Measurements from ENCODE around the gene CLDN1.

The CLDN1 gene, protein sequence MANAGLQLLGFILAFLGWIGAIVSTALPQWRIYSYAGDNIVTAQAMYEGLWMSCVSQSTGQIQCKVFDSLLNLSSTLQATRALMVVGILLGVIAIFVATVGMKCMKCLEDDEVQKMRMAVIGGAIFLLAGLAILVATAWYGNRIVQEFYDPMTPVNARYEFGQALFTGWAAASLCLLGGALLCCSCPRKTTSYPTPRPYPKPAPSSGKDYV

DNA sequence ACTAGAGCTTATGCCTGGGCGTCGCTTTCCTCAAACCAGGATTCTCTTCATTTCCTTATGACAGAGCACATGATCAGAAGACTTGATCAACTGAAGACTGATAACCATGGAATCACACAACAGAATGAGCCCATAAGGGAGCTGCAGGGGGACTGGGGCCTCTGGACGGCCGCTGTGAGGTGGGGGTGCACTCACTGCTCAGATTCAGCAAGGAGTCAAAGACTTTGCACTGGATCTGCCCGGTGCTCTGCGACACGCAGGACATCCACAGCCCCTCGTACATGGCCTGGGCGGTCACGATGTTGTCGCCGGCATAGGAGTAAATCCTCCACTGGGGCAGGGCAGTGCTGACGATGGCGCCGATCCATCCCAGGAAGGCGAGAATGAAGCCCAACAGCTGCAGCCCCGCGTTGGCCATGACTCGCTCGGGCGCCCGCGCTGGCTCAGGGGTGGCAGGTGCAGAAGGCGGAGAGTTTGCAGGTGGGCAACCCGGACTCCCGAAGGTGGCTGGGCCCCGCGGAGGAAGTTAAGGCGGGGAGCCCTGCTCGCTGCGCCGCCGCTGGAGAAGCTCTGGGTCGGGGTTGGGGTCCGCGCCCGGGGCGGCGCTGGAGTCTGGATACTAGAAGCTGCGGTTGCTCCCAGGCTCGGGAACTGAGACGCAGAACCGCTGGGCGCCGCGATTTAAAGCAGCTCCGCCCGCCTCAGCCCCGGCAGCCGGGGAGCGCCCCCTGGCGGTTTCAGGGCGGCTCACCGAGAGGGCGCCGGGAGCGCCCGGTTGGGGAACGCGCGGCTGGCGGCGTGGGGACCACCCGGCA lies at the start of gene CLDN1:
Gene CLDN1, minus strand, starts transcription at position 658 of the 815 bp plus-strand sequence. Its CDS starts 240 bp downstream, at position 418.
- DNase-seq = peak; percentile 50

DNA sequence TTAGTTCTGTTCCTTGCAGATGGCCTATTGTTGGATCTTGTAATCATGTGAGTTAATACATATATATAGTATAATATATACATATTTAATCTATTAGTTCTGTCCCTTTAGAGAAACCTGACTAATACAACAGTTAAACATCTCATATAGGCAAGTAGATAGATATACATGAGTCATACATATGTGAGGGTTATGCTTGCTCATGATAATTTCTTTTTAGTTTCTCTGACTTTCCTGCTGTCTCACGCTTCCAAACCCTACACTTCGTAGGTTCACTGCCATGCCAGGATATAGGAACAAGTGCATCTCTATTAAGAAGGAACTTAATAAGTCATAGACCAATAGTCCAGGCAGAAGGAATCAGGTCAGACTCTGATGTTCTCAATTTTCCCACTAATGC lies 48.9 kb upstream of the CLDN1 start:
- DNase-seq = no peak

DNA sequence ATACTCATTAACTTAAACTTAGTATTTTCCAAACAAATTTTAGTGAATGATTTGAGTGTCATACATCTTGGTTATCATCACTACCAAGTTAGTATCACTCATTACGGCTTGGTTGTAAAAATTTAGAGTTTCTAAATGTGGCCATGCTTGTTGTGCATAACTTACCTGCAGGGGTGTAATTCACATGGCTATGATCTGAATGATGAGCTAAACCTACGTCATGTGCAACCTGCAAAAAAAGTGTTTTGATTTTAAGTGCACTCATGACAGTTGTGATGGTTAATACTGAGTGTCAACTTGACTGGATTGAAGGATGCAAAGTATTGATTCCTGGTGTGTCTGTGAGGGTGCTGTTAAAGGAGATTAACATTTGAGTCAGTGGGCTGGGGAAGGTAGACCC lies 48.1 kb upstream of the CLDN1 start:
- no peak for DNase-seq

DNA sequence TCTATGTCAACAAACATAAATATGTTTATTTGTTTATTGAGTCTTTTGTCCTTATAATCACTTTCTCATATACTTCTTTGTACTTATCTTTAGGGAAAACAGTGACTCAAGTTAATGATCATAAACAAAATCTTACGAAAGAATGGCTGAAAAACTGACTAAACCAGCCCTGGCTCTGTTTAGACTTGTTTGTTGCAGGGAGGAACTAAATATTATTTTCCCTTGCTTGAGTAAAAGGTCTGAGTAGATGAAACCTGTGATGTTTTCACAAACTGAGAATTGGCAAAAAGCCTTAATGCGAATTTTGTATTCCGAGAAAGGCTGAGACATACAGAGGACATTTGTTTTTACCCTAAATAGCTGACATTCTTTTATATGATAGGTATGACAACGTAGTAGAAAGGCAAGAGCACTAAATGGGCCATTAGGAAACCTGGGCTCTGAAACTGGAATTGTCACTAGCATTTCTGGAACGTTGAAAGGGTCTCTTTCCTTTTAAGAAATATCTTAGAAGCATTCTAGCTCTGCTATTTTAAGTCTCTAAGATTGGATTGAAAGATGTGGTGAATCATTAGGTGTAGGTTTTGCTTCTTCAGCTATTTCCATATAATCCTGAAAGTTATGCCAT lies 47.5 kb upstream of the CLDN1 start:
- DNase-seq = no peak

DNA sequence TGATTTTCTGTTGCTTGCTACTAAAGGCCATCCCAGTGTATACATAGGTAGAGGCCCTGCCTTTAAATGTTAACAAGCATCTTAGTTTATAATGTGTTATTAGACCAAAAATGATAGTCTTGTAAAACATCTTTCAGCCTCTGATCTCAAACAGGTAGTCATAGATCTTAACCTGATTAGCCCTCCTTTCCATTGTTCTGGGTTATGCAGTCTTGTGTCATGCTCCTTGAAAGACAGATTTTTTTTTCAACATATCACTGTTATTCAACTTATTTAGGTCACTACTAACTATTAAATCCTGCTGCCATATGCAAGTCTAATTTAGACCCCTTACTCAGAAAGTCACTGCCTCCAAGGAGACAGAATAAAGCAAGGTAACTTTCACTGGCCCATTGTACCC lies 46.6 kb upstream of the CLDN1 start:
- DNase-seq = no peak

DNA sequence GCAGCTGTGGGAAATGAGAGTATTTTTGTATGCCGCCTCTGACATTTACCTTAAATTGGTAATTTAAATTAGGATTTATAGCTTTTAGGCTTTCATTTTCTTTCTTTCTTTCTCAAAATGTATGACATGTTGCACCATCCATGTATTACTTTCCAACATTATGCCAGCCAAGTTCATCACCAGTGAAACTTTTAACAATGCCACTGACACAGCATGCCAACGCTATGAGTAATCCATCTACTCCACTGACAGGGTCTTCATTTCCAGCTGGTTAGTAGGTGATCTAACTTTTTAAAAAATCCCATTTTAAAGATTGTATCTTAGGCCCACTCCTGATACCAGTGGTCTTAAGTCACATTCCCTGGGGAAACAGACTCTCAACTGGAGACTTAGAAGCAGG lies 43.9 kb upstream of the CLDN1 start:
- DNase-seq = no peak

DNA sequence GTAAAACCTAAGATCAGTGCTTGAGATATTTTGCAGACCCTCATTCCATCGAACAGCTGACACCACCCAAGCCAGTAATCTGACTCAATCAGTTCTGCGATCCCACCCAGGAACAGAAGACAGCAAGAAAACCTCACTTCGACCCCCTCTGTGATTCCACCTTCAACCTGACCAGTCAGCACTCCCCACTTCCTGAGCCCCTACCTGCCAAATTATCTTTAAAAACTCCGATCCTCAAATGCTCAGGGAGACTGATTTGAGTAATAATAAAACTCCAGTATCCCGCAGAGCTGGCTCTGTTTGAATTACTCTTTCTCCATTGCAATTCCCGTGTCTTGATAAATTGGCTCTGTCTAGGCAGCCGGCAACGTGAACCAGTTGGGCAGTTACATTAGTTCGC lies 40.0 kb upstream of the CLDN1 start:
- no peak for DNase-seq

DNA sequence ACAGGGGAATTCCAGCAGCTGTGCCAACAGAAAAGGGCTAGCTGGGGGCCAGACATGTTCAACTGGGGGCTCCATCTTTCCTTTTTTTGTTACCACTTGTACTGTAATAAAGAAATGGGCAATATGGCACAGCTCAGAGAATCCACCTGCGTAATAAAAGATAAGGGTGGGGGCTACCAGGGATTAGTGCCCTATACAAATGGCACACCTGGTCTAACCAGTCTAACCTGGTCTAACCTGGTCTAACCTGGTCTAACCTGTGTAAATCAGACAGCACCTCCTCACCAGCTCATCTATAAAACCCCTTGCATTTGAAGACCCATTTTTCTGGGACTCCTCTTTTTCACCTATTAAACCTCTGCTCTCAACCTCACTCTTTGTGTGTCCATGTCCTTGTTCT lies 39.5 kb upstream of the CLDN1 start:
- DNase-seq = no peak

DNA sequence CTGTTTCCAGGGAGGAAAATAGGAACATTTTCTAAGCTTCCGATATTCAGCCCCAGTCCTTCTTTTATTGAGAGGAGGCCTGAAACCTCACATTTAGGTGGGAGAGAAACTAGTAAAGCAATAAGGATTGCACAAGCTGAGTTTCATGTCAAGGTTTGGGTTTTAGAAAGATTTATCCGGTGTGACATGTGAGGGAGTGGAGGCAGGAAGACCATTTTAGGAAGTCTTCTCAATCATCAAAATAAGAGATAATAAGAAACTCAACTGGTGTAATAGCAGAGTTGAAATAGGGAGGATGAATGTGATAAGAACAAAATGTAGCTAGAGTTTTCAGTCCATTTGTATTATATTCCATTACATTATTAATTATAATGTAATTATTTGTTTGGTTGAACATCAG lies 38.0 kb upstream of the CLDN1 start:
- no peak for DNase-seq

DNA sequence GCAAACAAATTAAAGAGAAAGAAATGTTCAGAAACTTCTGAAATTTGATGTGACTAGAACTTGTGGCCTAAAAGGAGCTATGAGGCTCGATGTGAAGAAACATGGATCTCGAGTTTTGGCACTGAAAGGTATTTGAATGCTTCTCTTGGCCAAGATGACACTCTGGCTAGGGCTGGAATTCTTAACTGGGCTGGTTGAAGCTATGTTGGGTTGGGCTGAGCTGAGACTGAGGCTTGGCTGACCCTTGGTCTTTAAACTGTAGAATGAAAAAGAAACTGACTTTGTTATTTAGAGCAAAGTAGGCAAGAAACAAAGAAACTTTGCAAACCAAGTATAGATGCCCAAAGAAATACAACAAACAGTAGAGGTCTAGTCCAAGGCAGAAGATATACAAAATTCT lies 37.6 kb upstream of the CLDN1 start:
- no peak for DNase-seq

DNA sequence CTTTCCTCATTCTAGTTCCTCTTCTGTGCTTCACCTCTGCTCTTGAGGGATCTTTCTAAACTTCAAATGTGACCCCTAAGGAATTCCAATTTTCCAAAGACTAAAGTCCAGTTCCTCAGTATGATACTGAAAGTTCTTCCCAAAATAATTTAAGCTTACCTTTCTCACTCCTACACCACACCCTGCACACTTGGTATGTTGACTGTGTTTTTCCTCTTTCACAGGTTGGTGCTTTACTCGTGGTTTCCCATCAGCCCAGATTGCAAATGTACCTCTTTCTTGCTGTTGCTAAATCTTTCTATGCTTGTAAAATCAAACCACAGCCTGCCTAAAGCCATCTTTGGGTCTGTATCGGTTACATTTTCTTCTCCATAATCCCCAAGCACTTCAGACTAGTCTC lies 35.2 kb upstream of the CLDN1 start:
- DNase-seq = no peak

DNA sequence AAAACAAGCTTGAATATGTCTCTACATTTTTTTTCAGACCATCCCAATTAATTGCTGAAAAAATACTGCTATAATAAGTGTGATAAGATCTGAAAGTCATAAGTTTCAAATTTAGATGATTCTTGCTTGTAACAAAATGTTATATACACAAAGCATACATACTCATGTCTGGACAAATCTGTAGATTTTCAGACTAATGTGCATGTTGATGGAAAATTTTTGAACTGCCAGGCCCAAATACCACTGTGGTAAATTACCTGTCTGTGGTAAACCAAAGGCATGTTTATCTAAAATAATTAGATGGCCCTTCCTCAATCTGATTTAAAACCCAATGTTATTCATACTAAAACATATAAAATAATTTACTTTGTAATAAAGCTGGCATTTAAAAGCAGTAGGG lies 34.0 kb upstream of the CLDN1 start:
- DNase-seq = no peak

DNA sequence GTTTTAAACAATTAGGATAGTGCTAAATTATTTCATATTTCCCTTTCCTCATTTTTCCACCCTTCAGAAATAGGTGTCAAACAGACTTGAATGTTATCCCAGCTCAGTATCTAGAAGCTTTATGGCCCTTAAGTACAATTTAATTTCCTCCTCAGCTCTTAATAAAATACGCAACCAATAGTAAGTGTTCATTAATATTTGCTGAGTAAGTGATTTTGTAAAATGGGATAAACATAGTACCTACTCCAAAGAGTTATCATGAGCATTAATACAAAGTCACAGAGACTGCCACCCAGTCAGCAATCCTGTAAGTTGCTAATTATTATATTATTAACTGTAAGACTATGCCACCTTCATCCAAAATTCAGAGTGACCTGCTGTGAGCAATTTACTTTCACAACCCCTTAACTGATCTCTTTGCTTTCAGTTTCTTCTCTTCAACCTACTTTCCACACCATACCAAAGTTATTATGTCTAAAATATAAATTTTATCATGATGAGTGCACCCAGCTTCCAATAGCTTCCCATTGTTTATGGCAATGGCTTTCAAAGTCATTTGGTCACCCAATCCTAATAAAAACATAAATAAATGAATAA lies 30.7 kb upstream of the CLDN1 start:
- DNase-seq = no peak

DNA sequence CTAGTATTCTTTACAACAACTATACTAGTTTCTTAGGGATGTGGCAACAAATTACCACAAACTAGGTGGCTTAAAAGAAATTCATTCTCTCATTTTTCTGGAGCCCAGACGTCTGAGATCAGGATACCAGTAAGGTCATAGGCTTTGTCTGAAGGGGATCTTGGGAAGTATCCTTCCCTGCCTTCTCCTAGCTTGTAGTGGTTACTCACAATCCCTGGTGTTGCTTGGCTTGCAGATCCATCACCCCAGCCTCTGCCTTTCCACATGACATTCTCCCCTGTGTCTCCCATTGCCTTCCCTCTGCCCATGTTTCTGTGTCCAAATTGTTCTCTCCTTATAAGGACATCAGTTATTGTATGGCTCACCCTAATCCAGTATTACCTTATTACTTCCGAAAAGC lies 24.3 kb upstream of the CLDN1 start:
- DNase-seq = no peak

DNA sequence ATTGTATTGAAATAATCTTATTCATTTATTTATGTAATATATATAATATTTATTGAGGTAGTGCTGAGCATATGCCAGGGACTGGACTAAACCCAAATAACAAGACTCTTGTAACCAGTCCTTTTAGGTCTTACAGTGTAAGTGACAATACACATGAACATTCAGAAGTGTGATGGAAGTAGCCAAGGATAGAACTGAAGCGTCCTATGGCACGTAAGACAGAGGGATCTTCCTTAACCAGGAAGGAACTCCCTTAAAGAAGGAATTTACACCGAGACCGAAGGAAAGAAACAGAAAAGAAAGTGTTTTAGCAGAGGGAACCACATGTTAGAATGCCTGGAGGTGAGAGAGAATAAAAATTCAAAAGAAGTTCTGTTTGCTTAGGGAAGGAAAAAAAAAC lies 23.6 kb upstream of the CLDN1 start:
- no peak for DNase-seq

DNA sequence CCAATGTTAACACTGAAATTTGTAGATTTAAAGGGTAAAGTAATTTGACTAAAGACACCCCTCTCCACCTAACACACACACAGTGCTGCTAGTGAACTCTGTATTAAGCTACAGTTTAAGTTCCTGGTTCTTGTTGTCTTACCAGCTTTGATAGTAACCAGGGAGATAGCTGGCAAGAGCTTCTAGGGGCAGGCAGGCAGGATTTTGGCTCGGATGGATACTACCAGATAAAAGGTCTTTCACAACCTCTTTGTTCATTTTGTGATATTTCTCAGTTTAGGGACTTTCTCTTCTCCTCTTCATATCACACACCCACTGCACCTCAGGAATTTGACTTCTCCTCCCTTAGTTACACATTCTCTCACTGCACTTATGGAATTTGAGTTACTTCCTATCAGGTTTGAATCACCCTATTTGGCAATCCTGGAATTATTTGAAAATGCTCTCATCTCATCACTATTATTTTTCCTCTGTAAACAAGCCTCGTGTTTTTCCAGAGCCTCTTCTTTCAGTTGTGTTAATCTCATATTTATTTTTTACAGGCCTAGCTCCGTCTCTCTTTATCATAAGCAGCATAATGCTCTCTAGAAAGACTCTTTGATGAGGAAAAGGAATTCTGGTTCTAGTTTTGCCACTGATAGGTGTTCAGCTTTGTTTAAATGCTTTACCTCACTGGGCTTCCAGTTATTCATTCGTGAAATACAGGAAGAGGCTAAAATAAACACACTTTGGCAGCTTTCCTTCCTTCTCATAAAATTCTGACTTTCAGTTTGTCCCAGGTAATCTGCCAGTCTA lies 23.0 kb upstream of the CLDN1 start:
- no peak for DNase-seq

DNA sequence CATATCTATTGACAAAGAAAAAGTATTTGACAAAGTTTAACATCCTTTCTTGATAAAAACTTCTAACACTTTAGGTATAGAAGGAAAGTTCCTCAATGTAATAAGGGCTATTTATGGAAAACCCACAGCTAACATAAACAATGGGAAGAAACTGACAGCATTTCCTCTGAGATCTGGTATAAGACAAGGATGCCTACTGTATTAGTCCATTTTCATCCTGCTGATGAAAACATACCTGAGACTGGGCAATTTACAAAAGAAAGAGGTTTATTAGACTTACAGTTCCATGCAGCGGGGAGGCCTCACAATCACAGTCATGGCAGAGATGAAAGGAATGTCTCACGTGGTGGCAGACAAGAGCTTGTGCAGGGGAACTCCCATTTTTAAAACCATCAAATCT lies 17.8 kb upstream of the CLDN1 start:
- no peak for DNase-seq

DNA sequence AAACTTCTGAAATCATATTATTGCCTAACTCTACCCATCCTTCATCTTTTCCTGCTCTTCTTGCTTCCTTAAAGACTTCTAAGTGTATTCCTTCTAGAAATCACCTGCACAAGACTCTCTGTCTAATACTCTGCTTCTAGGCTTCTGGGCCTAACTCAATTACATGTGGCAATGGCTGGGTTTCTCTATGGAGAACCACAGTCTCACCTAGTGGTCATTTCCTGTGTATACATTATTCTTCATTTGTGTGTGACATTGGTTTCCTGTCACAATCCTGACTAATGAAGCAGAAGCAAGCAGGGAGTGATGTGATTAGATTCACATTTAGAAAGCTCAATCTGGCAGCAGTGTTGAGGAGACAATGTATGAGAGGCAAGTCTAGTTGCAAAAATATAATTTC lies 16.9 kb upstream of the CLDN1 start:
- DNase-seq = no peak

DNA sequence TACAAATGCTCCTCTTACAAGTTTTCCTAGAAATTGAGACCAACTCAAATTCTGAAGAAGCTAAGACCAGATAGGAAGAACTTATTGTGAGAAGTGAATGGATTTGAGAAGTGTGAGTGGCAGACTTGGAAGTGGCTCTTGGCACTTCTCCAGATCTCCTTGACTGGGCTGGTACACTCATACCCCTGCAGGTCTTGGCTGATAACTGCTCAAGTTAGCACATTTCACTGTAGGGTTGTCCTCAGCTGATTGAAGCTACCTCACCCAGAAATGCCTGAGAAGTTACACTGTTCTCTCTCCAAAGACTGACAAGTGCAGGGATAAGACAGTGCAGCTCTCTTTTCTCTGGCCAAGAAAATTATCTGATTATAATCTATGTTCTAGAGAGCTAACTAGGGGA lies 16.5 kb upstream of the CLDN1 start:
- DNase-seq = no peak

DNA sequence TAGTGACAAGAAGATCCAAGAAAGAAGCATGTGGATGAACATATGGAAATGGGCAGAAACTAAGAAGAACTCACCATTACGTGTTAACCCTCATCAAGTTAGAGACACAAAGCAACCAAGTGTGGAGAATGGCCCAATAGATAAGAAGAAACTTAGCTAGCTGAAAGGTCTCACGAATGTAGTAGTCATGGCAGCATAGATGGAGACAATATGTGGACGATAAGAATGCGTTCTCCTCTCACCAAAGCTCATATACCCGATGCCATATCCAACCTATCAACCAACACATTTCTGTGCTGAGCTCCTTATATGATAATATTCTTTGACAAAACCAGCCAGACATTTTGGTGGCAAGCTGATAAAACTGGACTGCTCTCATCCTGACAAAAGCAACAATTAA lies 15.1 kb upstream of the CLDN1 start:
- DNase-seq = no peak

DNA sequence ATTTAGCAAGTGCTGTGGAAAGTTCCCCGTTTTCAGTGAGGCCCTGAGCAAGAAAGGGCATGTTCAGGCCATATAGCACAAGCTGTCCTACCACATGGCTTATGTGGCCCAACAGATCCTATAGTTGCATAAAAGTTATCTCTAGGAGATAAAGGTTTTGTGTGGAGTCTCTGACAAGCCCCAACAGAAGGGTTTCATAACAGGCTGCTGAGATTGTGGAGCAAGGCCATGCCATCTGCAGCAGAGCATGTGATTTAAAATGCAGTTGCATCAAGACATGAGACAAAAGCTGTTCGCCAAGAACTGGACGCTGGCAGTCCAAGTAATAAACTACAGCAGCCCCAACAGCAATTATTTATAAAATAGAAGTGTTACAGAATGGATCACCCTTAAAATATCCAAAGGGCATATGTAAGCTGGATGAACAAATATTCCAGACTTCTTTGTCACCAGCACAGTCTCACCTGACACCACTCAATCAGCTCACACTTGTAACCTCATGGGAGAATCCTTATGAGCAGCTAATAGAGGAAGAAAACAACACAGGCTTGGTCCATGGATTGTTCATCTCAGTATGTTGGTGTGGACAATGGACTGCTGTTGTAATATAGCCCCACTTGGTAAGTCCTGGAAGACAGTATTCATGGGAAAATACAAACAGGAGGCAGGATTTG lies 14.4 kb upstream of the CLDN1 start:
- DNase-seq = no peak

DNA sequence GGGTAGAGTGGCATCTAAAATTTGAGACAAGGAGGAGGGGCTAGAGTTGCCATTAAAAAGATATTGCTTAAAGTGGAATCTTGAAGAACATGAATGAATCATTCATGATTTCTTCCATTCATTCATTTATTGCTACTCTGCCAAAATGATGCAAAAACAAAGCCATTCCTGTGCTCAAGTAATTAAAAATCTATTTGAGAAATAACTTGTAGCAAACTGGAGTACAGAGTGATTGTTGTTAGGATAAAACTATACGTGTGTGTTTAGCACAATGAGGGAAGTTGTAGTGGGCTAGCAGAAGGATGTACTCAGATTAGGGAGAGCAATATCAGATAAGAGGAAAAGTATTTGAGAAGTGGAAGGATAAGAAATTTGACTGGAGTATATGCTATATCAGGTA lies 11.7 kb upstream of the CLDN1 start:
- DNase-seq = no peak
